HCT116 (cell line): ENCODE data around the gene CSF1R. TPM values are rescaled to one million over a fixed set of nuclear protein-coding genes. Genes with fewer than 3 reads are reported as not detected.
A peak's percentile ranks its signal among the peaks of the same experiment; 100 is the strongest.

ENCODE experiments used
- ATAC-seq: fragments of 200-7000 bp; cut with Tn5 transposase; 2 replicates; pipeline ENCODE4 v1.9.1; 2020; ENCODE audit warnings: mild to moderate bottlenecking, moderate library complexity
- BruUV-seq: library from RNA; stranded (reverse); fragments of 400-500 nt; replicated peaks from 2 replicates; lab custom pipeline; 2021; lab: Mats Ljungman, UMichigan
- CTCF ChIA-PET: fragments of 300-600 bp; sonication (Branson Sonifier 250); formaldehyde crosslinking; loops from one replicate; lab custom pipeline; 2021; ENCODE audit warnings: antibody characterized with exemption; lab: Charles Lee
- POLR2A ChIA-PET: fragments of 300-600, 350-600 bp; sonication (Branson Sonifier 250); formaldehyde crosslinking; loops from one replicate; lab custom pipeline; 2021; ENCODE audit warnings: antibody characterized with exemption; lab: Charles Lee
- RAD21 ChIA-PET, 2 experiments: fragments of 300-600 bp; sonication (Branson Sonifier 250); formaldehyde crosslinking; loops; one replicate each; lab custom pipeline; 2023; ENCODE audit warnings: low total read pairs in 2 of 2; ENCODE audit not compliant: uncharacterized antibody in 2 of 2, unreplicated experiment in 2 of 2, low non-redundant PET in 1 of 2; lab: Charles Lee
- DNase-seq: peaks from one replicate; pipeline ENCODE4 v3.0.0-alpha.2; 2010; ENCODE audit warnings: low read depth, low spot score
- H2AFZ ChIP-seq: fragments of 200-600 bp; shearing (Covaris generic), sonication (generic); 2 replicates; pipeline ENCODE4 v1.6.1; 2017; ENCODE audit warnings: low read depth, mixed run types, mixed read lengths, antibody characterized with exemption, low read length; ENCODE audit not compliant: poor library complexity, severe bottlenecking
- H3K27ac ChIP-seq: 2 replicates; pipeline ENCODE4 v1.5.1; 2012; ENCODE audit warnings: low read depth, low read length
- H3K27me3 ChIP-seq: fragments of 200-600 bp; sonication (generic); 2 replicates; pipeline ENCODE4 v1.6.1; 2016; ENCODE audit warnings: mixed run types, low read length, mixed read lengths; ENCODE audit not compliant: insufficient read depth
- H3K36me3 ChIP-seq, 2 experiments: fragments of 200-500 bp in 1 of 2; fragments of 200-600 bp in 1 of 2; sonication (Bioruptor generic) in 1 of 2; sonication (generic) in 1 of 2; 2 replicates each; pipeline versions ENCODE4 v1.5.1 to v1.6.1; 2014 to 2016; ENCODE audit warnings: low read length in 2 of 2, inconsistent platforms in 1 of 2, mixed read lengths in 1 of 2, mixed run types in 1 of 2; ENCODE audit not compliant: insufficient read depth in 2 of 2, control insufficient read depth in 1 of 2
- H3K4me1 ChIP-seq, 2 experiments: fragments of 200-600 bp in 1 of 2; sonication (generic) in 1 of 2; 2 replicates each; pipeline versions ENCODE4 v1.5.1 to v1.6.1; 2012 to 2017; ENCODE audit warnings: low read length in 2 of 2, inconsistent platforms in 1 of 2, mild to moderate bottlenecking in 1 of 2, mixed read lengths in 1 of 2, mixed run types in 1 of 2, moderate library complexity in 1 of 2; ENCODE audit not compliant: insufficient read depth in 2 of 2, control insufficient read depth in 1 of 2
- H3K4me2 ChIP-seq: fragments of 200-600 bp; sonication (generic); 2 replicates; pipeline ENCODE4 v1.6.1; 2017; ENCODE audit warnings: mixed run types, low read length, mixed read lengths
- H3K4me3 ChIP-seq, 2 experiments: fragments of 200-600 bp in 1 of 2; sonication (generic) in 1 of 2; replicated peaks in 1 of 2; 2 replicates each; pipeline ENCODE4 v1.5.1; 2011 to 2016; ENCODE audit warnings: low read length in 2 of 2, control low read depth in 1 of 2, low read depth in 1 of 2, mild to moderate bottlenecking in 1 of 2, mixed read lengths in 1 of 2, mixed run types in 1 of 2
- H3K79me2 ChIP-seq: fragments of 200-600 bp; sonication (generic); 2 replicates; pipeline ENCODE4 v1.6.1; 2017; ENCODE audit warnings: mild to moderate bottlenecking, mixed run types, low read length, moderate library complexity, mixed read lengths; ENCODE audit not compliant: insufficient read depth
- H3K9ac ChIP-seq: fragments of 200-600 bp; sonication (generic); 2 replicates; pipeline ENCODE4 v1.6.1; 2016; ENCODE audit warnings: low read length, mixed read lengths
- H3K9me2 ChIP-seq: fragments of 200-600 bp; sonication (generic), shearing (Covaris generic); 2 replicates; pipeline ENCODE4 v1.6.1; 2017; ENCODE audit warnings: mixed run types, mild to moderate bottlenecking, moderate library complexity; ENCODE audit not compliant: insufficient read depth
- H3K9me3 ChIP-seq, 2 experiments: fragments of 200-500 bp in 1 of 2; fragments of 200-600 bp in 1 of 2; sonication (Bioruptor generic) in 1 of 2; sonication (generic) in 1 of 2; 2 replicates each; pipeline ENCODE4 v1.6.1; 2014 to 2017; ENCODE audit warnings: low read length in 2 of 2, mixed read lengths in 2 of 2, inconsistent platforms in 1 of 2, low read depth in 1 of 2, mild to moderate bottlenecking in 1 of 2, mixed run types in 1 of 2, moderate library complexity in 1 of 2; ENCODE audit not compliant: control insufficient read depth in 1 of 2, insufficient read depth in 1 of 2
- H4K20me1 ChIP-seq: fragments of 200-600 bp; sonication (generic), shearing (Covaris generic); 2 replicates; pipeline ENCODE4 v1.6.1; 2017; ENCODE audit warnings: mixed run types, mild to moderate bottlenecking, moderate library complexity; ENCODE audit not compliant: insufficient read depth
- ELF1 ChIP-seq: IDR thresholded peaks from 2 replicates; pipeline ENCODE4 v1.6.1; 2012; ENCODE audit warnings: low read depth, borderline replicate concordance
- EZH2 ChIP-seq: fragments of 200-600 bp; sonication (generic); IDR thresholded peaks from 2 replicates; pipeline ENCODE4 v1.6.1; 2017; ENCODE audit warnings: antibody characterized with exemption, mixed run types
- EZH2phosphoT487 ChIP-seq: fragments of 200-600 bp; IDR thresholded peaks from 2 replicates; pipeline ENCODE4 v1.6.1; 2018; ENCODE audit warnings: antibody characterized with exemption, borderline replicate concordance
- FOSL1 ChIP-seq: IDR thresholded peaks from 2 replicates; pipeline ENCODE4 v1.6.1; 2012; ENCODE audit warnings: low read depth
- POLR2A ChIP-seq: IDR thresholded peaks from 2 replicates; pipeline ENCODE4 v1.7.0; 2011; ENCODE audit warnings: borderline replicate concordance; ENCODE audit not compliant: insufficient read depth, insufficient read length; ENCODE audit errors: extremely low read depth
- POLR2AphosphoS5 ChIP-seq: IDR thresholded peaks from 2 replicates; pipeline ENCODE4 v1.6.1; 2011; ENCODE audit warnings: mild to moderate bottlenecking, low read depth, low read length, moderate library complexity
- RAD21 ChIP-seq: IDR thresholded peaks from 2 replicates; pipeline ENCODE4 v1.6.1; 2012; ENCODE audit warnings: low read depth, mild to moderate bottlenecking
- SIN3A ChIP-seq: IDR thresholded peaks from 2 replicates; pipeline ENCODE4 v1.6.1; 2012; ENCODE audit warnings: low read depth
- TCF7L2 ChIP-seq: IDR thresholded peaks from 2 replicates; pipeline ENCODE4 v1.7.0; 2011; ENCODE audit warnings: borderline replicate concordance, inconsistent platforms; ENCODE audit not compliant: insufficient read depth, insufficient read length; ENCODE audit errors: extremely low read depth
- YY1 ChIP-seq: IDR thresholded peaks from 2 replicates; pipeline ENCODE4 v1.6.1; 2011; ENCODE audit warnings: low read length, low read depth, moderate library complexity, mild to moderate bottlenecking; ENCODE audit not compliant: insufficient replicate concordance; ENCODE audit errors: extremely low read depth
- ZFX ChIP-seq: fragments of 450-650 bp; IDR thresholded peaks from 2 replicates; pipeline ENCODE4 v1.6.1; 2017
- intact Hi-C: fragments of 100-400 bp; cut with micrococcal nuclease; formaldehyde crosslinking; loops from 2 replicates; pipeline ENCODE4 v1.10.0; 2022
- total RNA-seq: library from RNA; stranded (reverse); gene quantifications from one replicate; pipeline ENCODE4 v1.2.1, GENCODE V29; 2021; ENCODE audit not compliant: unreplicated experiment
- TF ChIP-seq, protein P1 (sequence below), 3 experiments: fragments of 200-600 bp in 1 of 3; sonication (generic) in 1 of 3; IDR thresholded peaks in 2 of 3; conservative IDR thresholded peaks in 1 of 3; 2 replicates each; pipeline ENCODE4 v1.5.1; 2012 to 2017; ENCODE audit warnings: low read depth in 2 of 3, low read length in 2 of 3, antibody characterized with exemption in 1 of 3, borderline replicate concordance in 1 of 3, control low read depth in 1 of 3, mild to moderate bottlenecking in 1 of 3, mixed read lengths in 1 of 3, mixed run types in 1 of 3, moderate library complexity in 1 of 3; ENCODE audit not compliant: insufficient read depth in 1 of 3
- TF ChIP-seq, protein P2 (sequence below): IDR thresholded peaks from 2 replicates; pipeline ENCODE4 v1.6.1; 2012
- TF ChIP-seq, protein P3 (sequence below): IDR thresholded peaks from 2 replicates; pipeline ENCODE4 v1.6.1; 2011; ENCODE audit warnings: mild to moderate bottlenecking, low read length, moderate library complexity; ENCODE audit not compliant: insufficient replicate concordance; ENCODE audit errors: extremely low read depth

Gene CSF1R
- total RNA-seq, 1 experiment from 2014 or later = 0.17 TPM

DNA sequence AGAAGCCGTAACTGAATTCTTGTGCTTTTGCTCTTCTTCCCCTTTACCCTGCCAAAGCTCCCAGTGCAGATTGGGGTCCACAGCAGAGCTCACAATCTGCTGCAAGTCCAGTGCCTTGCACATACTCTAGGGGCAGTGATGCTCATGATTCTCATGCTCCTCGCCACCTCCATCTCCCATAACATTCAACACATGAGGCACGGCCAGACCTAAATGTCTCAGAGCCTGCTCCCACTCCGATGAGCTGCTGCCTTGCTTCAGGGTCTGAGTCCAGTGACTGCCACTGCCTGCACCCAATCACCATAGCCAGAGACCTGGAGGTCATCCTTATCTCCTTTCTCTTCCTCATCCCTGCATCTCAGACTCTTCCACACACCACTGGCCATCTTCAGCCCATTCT lies 10.5 kb downstream of the CSF1R start:
- no peaks in the 10 kb centered on the region for H3K36me3 ChIP-seq
- no peak overlapping the region for H3K9ac ChIP-seq
- H2AFZ ChIP-seq = no peak overlapping the region
- ChIA-PET RAD21 (no interaction called here), CTCF (interaction anchor here (0.7 to 1.3 kb wide), 2 partner anchors 10 to 21 kb away, joined by 3 read pairs; no protein-coding TSS in a partner anchor), POLR2A (interaction anchor here (1.4 kb wide), 1 partner anchor 8 kb away, joined by 3 read pairs; no protein-coding TSS in a partner anchor)
- ATAC-seq (peak; percentile 79), DNase-seq (no peak)
- BruUV-seq = no TSS peak
- H3K27me3 ChIP-seq = no peaks in the 10 kb centered on the region
- H3K9me3 ChIP-seq = no peaks in the 10 kb centered on the region
- TF ChIP-seq ELF1 = no peak
- TF ChIP-seq, protein P1, sequence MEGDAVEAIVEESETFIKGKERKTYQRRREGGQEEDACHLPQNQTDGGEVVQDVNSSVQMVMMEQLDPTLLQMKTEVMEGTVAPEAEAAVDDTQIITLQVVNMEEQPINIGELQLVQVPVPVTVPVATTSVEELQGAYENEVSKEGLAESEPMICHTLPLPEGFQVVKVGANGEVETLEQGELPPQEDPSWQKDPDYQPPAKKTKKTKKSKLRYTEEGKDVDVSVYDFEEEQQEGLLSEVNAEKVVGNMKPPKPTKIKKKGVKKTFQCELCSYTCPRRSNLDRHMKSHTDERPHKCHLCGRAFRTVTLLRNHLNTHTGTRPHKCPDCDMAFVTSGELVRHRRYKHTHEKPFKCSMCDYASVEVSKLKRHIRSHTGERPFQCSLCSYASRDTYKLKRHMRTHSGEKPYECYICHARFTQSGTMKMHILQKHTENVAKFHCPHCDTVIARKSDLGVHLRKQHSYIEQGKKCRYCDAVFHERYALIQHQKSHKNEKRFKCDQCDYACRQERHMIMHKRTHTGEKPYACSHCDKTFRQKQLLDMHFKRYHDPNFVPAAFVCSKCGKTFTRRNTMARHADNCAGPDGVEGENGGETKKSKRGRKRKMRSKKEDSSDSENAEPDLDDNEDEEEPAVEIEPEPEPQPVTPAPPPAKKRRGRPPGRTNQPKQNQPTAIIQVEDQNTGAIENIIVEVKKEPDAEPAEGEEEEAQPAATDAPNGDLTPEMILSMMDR (IDR thresholded peaks at IDR 0.05 in 2 of 3, conservative IDR thresholded peaks at IDR 0.05 in 1 of 3; ENCODE audit: borderline replicate concordance in 1 of 3, insufficient read depth in 1 of 3, low read depth in 2 of 3, low read length in 2 of 3) = peak in 1 of 3 experiments; percentile 12; a peak in 2 of 6 replicates
- H3K4me1 ChIP-seq = no peaks in the 10 kb centered on the region
- no peaks in the 10 kb centered on the region for H3K79me2 ChIP-seq
- intact Hi-C loops = no loop called here
- H3K9me2 ChIP-seq = no peaks in the 10 kb centered on the region
- no peak overlapping the region for H3K27ac ChIP-seq
- H4K20me1 ChIP-seq = no peaks in the 10 kb centered on the region
- no peak overlapping the region for H3K4me3 ChIP-seq
- H3K4me2 ChIP-seq = no peak overlapping the region

DNA sequence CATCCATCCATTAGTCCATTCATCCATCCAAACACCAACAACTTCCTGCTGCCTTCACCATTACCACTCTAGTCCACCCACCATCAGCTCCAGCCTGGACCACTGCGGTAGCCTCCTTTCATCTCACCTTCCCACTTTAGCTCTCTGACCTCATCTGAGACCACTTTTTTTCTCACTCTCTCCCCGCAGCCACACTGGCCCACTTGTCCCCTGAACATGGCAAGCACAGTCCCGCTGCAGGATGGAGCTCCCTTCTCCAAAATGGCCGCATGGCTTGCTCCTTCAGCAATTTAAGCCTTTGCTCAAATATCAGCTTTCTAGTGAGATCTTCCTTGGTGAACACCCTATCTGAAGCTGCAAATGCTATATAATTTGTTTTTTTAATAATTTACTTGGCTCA lies 11.1 kb downstream of the CSF1R start:
- no peak for ATAC-seq
- no peaks in the 10 kb centered on the region for H3K4me1 ChIP-seq
- H3K4me2 ChIP-seq = no peak overlapping the region
- H3K9me2 ChIP-seq = no peaks in the 10 kb centered on the region
- H3K36me3 ChIP-seq = no peaks in the 10 kb centered on the region
- intact Hi-C loops = no loop called here
- H3K79me2 ChIP-seq = no peaks in the 10 kb centered on the region
- BruUV-seq = no TSS peak
- H2AFZ ChIP-seq = no peak overlapping the region
- no peaks in the 10 kb centered on the region for H3K27me3 ChIP-seq
- POLR2A ChIA-PET = interaction anchor here (1.4 kb wide), 1 partner anchor 8 kb away, joined by 3 read pairs; no protein-coding TSS in a partner anchor
- RAD21 ChIA-PET = no interaction called here
- no peak overlapping the region for H3K4me3 ChIP-seq
- no peak overlapping the region for H3K27ac ChIP-seq
- no peak for DNase-seq
- CTCF ChIA-PET = interaction anchor here (0.7 to 1.3 kb wide), 2 partner anchors 10 to 20 kb away, joined by 3 read pairs; no protein-coding TSS in a partner anchor
- no peak overlapping the region for H3K9ac ChIP-seq
- no peaks in the 10 kb centered on the region for H3K9me3 ChIP-seq
- no peaks in the 10 kb centered on the region for H4K20me1 ChIP-seq
- TF ChIP-seq RAD21 (no peak), POLR2AphosphoS5 (no peak), ZFX (no peak), YY1 (no peak), FOSL1 (no peak), TCF7L2 (no peak), EZH2phosphoT487 (no peak), POLR2A (no peak), EZH2 (no peak), SIN3A (no peak)
- TF ChIP-seq, protein P2, sequence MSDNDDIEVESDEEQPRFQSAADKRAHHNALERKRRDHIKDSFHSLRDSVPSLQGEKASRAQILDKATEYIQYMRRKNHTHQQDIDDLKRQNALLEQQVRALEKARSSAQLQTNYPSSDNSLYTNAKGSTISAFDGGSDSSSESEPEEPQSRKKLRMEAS = no peak
- TF ChIP-seq, protein P3, sequence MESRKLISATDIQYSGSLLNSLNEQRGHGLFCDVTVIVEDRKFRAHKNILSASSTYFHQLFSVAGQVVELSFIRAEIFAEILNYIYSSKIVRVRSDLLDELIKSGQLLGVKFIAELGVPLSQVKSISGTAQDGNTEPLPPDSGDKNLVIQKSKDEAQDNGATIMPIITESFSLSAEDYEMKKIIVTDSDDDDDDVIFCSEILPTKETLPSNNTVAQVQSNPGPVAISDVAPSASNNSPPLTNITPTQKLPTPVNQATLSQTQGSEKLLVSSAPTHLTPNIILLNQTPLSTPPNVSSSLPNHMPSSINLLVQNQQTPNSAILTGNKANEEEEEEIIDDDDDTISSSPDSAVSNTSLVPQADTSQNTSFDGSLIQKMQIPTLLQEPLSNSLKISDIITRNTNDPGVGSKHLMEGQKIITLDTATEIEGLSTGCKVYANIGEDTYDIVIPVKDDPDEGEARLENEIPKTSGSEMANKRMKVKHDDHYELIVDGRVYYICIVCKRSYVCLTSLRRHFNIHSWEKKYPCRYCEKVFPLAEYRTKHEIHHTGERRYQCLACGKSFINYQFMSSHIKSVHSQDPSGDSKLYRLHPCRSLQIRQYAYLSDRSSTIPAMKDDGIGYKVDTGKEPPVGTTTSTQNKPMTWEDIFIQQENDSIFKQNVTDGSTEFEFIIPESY = no peak
- TF ChIP-seq, all 23 proteins: peak for 0
